Measurements from ENCODE around the gene AP1S2. TPM values are rescaled to one million over a fixed set of nuclear protein-coding genes. Genes with fewer than 3 reads are reported as not detected.

The AP1S2 gene
- total RNA-seq, 1 donor: 51.3 TPM

GRCh38 chrX:15829217-15829616, 25.4 kb downstream of the AP1S2 start:
- H3K4me3 ChIP-seq (ENCODE audit: low read depth, low read length): no peak overlapping the region
- DNase-seq (ENCODE audit: low read depth): no peak
- TF ChIP-seq, protein P1, sequence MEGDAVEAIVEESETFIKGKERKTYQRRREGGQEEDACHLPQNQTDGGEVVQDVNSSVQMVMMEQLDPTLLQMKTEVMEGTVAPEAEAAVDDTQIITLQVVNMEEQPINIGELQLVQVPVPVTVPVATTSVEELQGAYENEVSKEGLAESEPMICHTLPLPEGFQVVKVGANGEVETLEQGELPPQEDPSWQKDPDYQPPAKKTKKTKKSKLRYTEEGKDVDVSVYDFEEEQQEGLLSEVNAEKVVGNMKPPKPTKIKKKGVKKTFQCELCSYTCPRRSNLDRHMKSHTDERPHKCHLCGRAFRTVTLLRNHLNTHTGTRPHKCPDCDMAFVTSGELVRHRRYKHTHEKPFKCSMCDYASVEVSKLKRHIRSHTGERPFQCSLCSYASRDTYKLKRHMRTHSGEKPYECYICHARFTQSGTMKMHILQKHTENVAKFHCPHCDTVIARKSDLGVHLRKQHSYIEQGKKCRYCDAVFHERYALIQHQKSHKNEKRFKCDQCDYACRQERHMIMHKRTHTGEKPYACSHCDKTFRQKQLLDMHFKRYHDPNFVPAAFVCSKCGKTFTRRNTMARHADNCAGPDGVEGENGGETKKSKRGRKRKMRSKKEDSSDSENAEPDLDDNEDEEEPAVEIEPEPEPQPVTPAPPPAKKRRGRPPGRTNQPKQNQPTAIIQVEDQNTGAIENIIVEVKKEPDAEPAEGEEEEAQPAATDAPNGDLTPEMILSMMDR (IDR thresholded peaks at IDR 0.05; ENCODE audit: insufficient read depth, low read length): no peak

- DNase-seq (ENCODE audit: low read depth): no peak
- TF ChIP-seq, protein P1 (IDR thresholded peaks at IDR 0.05; ENCODE audit: insufficient read depth, low read length): no peak
- H3K4me3 ChIP-seq (ENCODE audit: low read depth, low read length): no peak overlapping the region
Observed at GRCh38 chrX:15825936-15826335, 28.7 kb downstream of the AP1S2 start.

- H3K4me3 ChIP-seq (ENCODE audit: low read depth, low read length): no peak overlapping the region
- TF ChIP-seq, protein P1 (IDR thresholded peaks at IDR 0.05; ENCODE audit: insufficient read depth, low read length): no peak
- no peak for DNase-seq (ENCODE audit: low read depth)
Observed at GRCh38 chrX:15822922-15823321, 31.7 kb downstream of the AP1S2 start.

DNA sequence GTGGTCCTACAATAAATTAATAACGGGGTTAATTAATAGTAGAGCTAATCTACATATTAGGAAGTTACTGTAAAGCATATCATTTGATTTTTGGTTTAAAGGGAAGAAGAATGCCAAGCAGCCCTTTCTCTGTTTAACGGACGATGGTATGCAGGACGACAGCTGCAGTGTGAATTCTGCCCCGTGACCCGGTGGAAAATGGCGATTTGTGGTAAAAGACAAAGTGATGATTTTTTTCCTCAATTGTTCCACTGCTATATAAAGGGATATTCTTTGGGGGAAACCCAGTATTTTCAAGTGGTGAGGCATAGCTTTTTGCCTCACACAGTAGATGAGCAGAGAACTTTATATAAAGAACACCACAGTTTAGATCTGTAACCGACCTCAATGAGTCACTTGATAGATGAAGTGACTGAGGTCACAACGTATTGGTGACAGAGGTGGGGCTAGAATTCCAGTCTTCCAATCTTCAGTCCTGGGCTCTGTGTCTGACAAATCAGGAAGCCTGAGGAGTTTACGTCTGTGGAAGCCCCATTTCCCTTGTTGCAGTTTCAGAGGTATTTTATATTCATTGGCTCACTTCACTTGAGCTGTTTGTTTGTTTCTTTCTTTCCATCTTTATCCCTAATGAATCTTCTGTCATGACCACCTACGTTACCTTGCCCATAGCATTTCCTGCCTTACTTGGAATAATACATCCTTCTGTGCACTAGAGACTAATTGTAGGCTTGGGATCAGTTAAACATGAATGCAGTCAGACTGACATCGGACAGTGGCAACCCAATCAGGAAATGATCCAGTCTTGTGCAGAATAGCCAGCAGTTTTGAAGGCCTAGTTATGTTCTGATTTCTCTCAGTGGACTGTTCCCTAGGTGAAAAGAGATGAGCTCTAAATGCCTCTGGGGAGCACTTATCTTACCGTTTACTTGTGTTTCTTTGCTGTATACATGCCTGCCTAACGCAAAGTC, 34.2 kb downstream of the AP1S2 start:
- no peak overlapping the region for H3K4me3 ChIP-seq (ENCODE audit: low read depth, low read length)
- TF ChIP-seq, protein P1 (IDR thresholded peaks at IDR 0.05; ENCODE audit: insufficient read depth, low read length): no peak
- DNase-seq (ENCODE audit: low read depth): no peak

GRCh38 chrX:15816886-15817285, 37.7 kb downstream of the AP1S2 start:
- DNase-seq (ENCODE audit: low read depth): no peak
- TF ChIP-seq, protein P1 (IDR thresholded peaks at IDR 0.05; ENCODE audit: insufficient read depth, low read length): no peak
- no peak overlapping the region for H3K4me3 ChIP-seq (ENCODE audit: low read depth, low read length)

GRCh38 chrX:15816438-15816809, 38.2 kb downstream of the AP1S2 start:
- TF ChIP-seq, protein P1 (IDR thresholded peaks at IDR 0.05; ENCODE audit: insufficient read depth, low read length): no peak
- no peak overlapping the region for H3K4me3 ChIP-seq (ENCODE audit: low read depth, low read length)
- DNase-seq (ENCODE audit: low read depth): peak; percentile 7

Measured in fibroblast of the aortic adventitia (primary cell).